ENCODE measurements around the gene GPER1.

Gene GPER1

DNA sequence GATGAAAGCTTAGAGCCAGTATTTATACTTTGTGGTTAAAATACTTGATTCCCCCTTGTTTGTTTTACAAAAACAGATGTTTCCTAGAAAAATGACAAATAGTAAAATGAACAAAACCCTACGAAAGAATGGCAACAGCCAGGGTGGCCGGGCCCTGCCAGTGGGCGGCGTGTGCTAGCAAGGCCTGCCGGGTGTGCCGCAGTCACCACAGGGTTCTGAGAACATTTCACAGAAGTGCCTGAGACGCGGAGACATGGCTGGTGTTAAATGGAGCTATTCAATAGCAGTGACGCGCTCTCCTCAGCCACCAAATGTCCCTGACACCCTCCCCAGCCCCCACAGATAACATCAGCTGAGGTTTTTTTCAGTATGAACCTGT is 29.1 kb upstream of the GPER1 start:
- H3K4me3 ChIP-seq (ENCODE audit: low read depth, low read length): no peak overlapping the region
- no peak for DNase-seq (ENCODE audit: low read depth)
- TF ChIP-seq CTCF (IDR thresholded peaks at IDR 0.05; ENCODE audit: low read depth, low read length, missing control alignments): no peak
- in situ Hi-C loops (cut with HindIII; ENCODE audit: low sequenced_read_pairs): no loop called here

- TF ChIP-seq CTCF (IDR thresholded peaks at IDR 0.05; ENCODE audit: low read depth, low read length, missing control alignments): no peak
- in situ Hi-C loops (cut with HindIII; ENCODE audit: low sequenced_read_pairs): no loop called here
- no peak overlapping the region for H3K4me3 ChIP-seq (ENCODE audit: low read depth, low read length)
- no peak for DNase-seq (ENCODE audit: low read depth)
Measured at GRCh38 chr7:1059200-1060091, 28.5 kb upstream of the GPER1 start.

GRCh38 chr7:1060315-1061072 is 27.4 kb upstream of the GPER1 start:
- no peak for TF ChIP-seq CTCF (IDR thresholded peaks at IDR 0.05; ENCODE audit: low read depth, low read length, missing control alignments)
- H3K4me3 ChIP-seq (ENCODE audit: low read depth, low read length): no peak overlapping the region

DNA sequence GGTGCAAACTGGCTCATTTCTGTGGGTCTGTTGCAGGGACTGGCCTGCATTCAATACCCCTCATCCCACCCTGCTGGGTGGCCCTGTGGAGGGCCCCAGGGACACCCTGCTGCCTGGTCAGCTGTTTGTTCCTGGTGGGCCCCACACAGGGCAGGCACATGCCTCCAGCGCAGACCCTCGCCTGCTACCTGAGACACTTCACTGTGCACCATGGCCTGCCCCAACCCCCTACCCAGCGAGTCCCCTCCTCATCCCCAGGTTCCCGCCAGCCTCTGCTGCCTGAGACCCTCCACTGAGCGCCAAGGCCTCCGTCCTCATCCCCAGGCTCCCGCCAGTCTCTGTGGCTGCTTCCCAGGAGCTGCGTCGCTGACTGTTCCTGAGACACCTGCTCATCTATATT is 26.7 kb upstream of the GPER1 start:
- TF ChIP-seq CTCF (IDR thresholded peaks at IDR 0.05; ENCODE audit: low read depth, low read length, missing control alignments): no peak
- H3K4me3 ChIP-seq (ENCODE audit: low read depth, low read length): no peak overlapping the region
- in situ Hi-C loops (cut with HindIII; ENCODE audit: low sequenced_read_pairs): no loop called here
- no peak for DNase-seq (ENCODE audit: low read depth)

More at GRCh38 chr7:1060315-1061072, 27.4 kb upstream of the GPER1 start:
- no peak for DNase-seq (ENCODE audit: low read depth)
- in situ Hi-C loops (cut with HindIII; ENCODE audit: low sequenced_read_pairs): no loop called here

GRCh38 chr7:1062296-1063294 is 25.3 kb upstream of the GPER1 start:
- in situ Hi-C loops (cut with HindIII; ENCODE audit: low sequenced_read_pairs): no loop called here
- no peak for TF ChIP-seq CTCF (IDR thresholded peaks at IDR 0.05; ENCODE audit: low read depth, low read length, missing control alignments)
- DNase-seq (ENCODE audit: low read depth): no peak
- no peak overlapping the region for H3K4me3 ChIP-seq (ENCODE audit: low read depth, low read length)

DNA sequence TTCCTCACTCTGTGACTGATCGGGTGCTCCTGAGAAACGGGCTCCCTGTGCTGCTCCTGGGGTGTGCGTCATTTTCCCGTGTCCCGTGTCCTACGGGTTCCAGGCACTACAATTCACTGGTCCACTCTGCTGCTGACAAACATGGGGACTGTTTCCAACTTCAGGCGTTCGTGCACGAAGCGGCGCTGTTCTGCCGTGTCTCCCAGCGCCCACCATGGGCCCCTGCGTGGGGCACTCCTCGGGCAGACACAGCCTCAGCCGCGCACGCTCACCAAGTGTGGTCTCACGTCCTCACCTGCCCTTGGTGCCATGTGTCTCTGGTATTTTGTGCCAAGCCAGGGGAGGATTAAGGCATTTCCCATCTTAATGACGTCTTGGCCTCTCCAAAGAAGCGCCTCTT is 24.6 kb upstream of the GPER1 start:
- in situ Hi-C loops (cut with HindIII; ENCODE audit: low sequenced_read_pairs): no loop called here
- no peak overlapping the region for H3K4me3 ChIP-seq (ENCODE audit: low read depth, low read length)
- DNase-seq (ENCODE audit: low read depth): no peak
- TF ChIP-seq CTCF (IDR thresholded peaks at IDR 0.05; ENCODE audit: low read depth, low read length, missing control alignments): no peak

All from astrocyte of the cerebellum (primary cell).